ENCODE results near the gene SHC4.
"Not testable (repeated sequence)": the region's sequence is repeated elsewhere in the genome, so short reads cannot be mapped to it uniquely, and the experiment has no call there.

Gene SHC4

GRCh38 chr15:48981941-48982340 is 18.2 kb upstream of the SHC4 start:
- DNase-seq (ENCODE audit: low read depth): no peak
- TF ChIP-seq CTCF (IDR thresholded peaks at IDR 0.05; ENCODE audit: low read depth, low read length, missing control alignments): no peak
- H3K4me3 ChIP-seq (ENCODE audit: low read depth, low read length): no peak overlapping the region

GRCh38 chr15:48978638-48979037 is 14.9 kb upstream of the SHC4 start:
- TF ChIP-seq CTCF (IDR thresholded peaks at IDR 0.05; ENCODE audit: low read depth, low read length, missing control alignments): no peak
- H3K4me3 ChIP-seq (ENCODE audit: low read depth, low read length): no peak overlapping the region
- no peak for DNase-seq (ENCODE audit: low read depth)

- no peak for TF ChIP-seq CTCF (IDR thresholded peaks at IDR 0.05; ENCODE audit: low read depth, low read length, missing control alignments)
- DNase-seq (ENCODE audit: low read depth): no peak
- H3K4me3 ChIP-seq (ENCODE audit: low read depth, low read length): peak overlapping the region; percentile 62; the same call in 1 of the 2 replicates
These were observed 12.8 kb upstream of the SHC4 start for GRCh38 chr15:48976444-48977088.

GRCh38 chr15:48975472-48976419 is 12.0 kb upstream of the SHC4 start:
- DNase-seq (ENCODE audit: low read depth): peak; percentile 25
- peak overlapping the region; percentile 62 for H3K4me3 ChIP-seq (ENCODE audit: low read depth, low read length)
- peak; percentile 82 for TF ChIP-seq CTCF (IDR thresholded peaks at IDR 0.05; ENCODE audit: low read depth, low read length, missing control alignments)

- peak; percentile 10 for TF ChIP-seq CTCF (IDR thresholded peaks at IDR 0.05; ENCODE audit: low read depth, low read length, missing control alignments)
- DNase-seq (ENCODE audit: low read depth): no peak
- H3K4me3 ChIP-seq (ENCODE audit: low read depth, low read length): no peak overlapping the region
These were observed 11.2 kb upstream of the SHC4 start for GRCh38 chr15:48974882-48975281.

GRCh38 chr15:48972750-48973503 is 9.2 kb upstream of the SHC4 start:
- H3K4me3 ChIP-seq (ENCODE audit: low read depth, low read length): no peak overlapping the region
- no peak for TF ChIP-seq CTCF (IDR thresholded peaks at IDR 0.05; ENCODE audit: low read depth, low read length, missing control alignments)
- no peak for DNase-seq (ENCODE audit: low read depth)

- not testable (repeated sequence) for DNase-seq (ENCODE audit: low read depth); H3K4me3 ChIP-seq (ENCODE audit: low read depth, low read length)
These were observed 7.2 kb upstream of the SHC4 start for GRCh38 chr15:48970926-48971325.
